22Rv1 (cell line): ENCODE results near the gene CACNB2.

Source experiments
- ZFX ChIP-seq: fragments of 450-650 bp; IDR thresholded peaks from 2 replicates; pipeline ENCODE4 v1.6.1; 2017; ENCODE audit warnings: antibody characterized with exemption, borderline replicate concordance
- TF ChIP-seq, protein P1 (sequence below): fragments of 450-650 bp; IDR thresholded peaks from 2 replicates; pipeline ENCODE4 v1.5.1; 2017; ENCODE audit warnings: mild to moderate bottlenecking

DNA sequence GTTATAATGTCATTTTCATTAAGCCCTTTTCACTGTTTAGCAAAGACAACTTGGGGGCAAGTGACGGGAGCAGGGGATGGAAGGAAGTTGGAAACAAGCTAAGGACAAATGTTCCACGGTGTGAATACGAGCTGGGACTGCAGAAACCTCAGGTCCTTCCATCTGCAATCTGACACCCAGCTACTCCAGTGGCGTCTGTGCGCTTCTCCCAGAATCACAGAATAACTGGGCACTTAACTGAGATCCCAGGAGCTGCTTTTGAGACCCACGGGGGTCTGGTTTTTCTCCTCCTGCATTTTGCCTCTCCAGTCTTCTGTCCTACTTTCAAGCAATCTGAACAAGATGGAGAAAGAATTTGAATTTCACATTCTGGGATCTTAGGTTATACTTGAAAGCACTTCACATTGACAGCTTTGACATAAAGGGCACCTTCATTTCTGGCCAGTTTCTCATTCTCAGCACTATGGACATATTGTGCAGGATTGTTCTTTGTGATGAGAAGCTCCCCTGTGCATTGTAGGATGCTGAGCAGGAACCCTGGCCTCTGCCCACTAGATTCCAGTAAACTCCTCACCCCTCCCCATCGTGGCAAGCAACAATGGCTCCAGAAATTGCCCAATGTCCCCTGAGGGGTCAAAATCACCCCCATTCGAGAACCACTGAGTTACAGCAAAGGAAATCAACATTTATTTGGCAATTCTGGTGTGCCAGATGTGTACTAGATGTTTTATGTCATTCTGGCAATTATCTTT lies 194.1 kb downstream of the CACNB2 start:
- TF ChIP-seq, protein P1, sequence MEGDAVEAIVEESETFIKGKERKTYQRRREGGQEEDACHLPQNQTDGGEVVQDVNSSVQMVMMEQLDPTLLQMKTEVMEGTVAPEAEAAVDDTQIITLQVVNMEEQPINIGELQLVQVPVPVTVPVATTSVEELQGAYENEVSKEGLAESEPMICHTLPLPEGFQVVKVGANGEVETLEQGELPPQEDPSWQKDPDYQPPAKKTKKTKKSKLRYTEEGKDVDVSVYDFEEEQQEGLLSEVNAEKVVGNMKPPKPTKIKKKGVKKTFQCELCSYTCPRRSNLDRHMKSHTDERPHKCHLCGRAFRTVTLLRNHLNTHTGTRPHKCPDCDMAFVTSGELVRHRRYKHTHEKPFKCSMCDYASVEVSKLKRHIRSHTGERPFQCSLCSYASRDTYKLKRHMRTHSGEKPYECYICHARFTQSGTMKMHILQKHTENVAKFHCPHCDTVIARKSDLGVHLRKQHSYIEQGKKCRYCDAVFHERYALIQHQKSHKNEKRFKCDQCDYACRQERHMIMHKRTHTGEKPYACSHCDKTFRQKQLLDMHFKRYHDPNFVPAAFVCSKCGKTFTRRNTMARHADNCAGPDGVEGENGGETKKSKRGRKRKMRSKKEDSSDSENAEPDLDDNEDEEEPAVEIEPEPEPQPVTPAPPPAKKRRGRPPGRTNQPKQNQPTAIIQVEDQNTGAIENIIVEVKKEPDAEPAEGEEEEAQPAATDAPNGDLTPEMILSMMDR, result no peak
- TF ChIP-seq ZFX, result no peak
